Measurements from ENCODE around the gene ZNF283.

Gene ZNF283

GRCh38 chr19:43782311-43782660 lies 44.8 kb upstream of the ZNF283 start:
- peak overlapping the region; percentile 36 for H3K4me3 ChIP-seq (ENCODE audit: low read depth, low read length)
- TF ChIP-seq CTCF (IDR thresholded peaks at IDR 0.05; ENCODE audit: borderline replicate concordance, insufficient read depth, low read depth, low read length) = no peak

- H3K4me3 ChIP-seq (ENCODE audit: low read depth, low read length) = peak overlapping the region; percentile 36
- TF ChIP-seq CTCF (IDR thresholded peaks at IDR 0.05; ENCODE audit: borderline replicate concordance, insufficient read depth, low read depth, low read length) = no peak
These were observed 44.4 kb upstream of the ZNF283 start for GRCh38 chr19:43782689-43783231.

DNA sequence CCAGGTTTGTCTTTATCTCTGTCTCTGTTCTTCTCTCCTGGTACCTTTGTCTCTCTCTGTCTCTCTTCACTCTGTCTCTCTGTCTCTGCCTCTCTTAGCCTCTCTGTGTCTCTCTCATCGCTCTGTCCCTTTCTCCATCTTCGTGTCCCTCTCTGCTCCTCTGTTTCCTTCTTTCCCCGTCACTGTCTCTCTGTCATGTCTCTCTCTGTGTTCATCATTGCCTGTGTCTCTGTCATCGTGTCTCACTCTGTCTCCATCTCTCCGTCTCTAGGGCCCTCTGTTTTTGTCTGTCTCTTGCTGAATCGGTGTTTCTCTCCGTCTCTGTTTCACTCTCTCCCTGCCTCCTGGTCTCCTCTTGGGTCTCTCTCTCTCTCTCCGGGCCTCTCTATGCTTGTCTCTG lies 43.5 kb upstream of the ZNF283 start:
- no peak for TF ChIP-seq CTCF (IDR thresholded peaks at IDR 0.05; ENCODE audit: borderline replicate concordance, insufficient read depth, low read depth, low read length)
- peak overlapping the region; percentile 27 for H3K4me3 ChIP-seq (ENCODE audit: low read depth, low read length)

DNA sequence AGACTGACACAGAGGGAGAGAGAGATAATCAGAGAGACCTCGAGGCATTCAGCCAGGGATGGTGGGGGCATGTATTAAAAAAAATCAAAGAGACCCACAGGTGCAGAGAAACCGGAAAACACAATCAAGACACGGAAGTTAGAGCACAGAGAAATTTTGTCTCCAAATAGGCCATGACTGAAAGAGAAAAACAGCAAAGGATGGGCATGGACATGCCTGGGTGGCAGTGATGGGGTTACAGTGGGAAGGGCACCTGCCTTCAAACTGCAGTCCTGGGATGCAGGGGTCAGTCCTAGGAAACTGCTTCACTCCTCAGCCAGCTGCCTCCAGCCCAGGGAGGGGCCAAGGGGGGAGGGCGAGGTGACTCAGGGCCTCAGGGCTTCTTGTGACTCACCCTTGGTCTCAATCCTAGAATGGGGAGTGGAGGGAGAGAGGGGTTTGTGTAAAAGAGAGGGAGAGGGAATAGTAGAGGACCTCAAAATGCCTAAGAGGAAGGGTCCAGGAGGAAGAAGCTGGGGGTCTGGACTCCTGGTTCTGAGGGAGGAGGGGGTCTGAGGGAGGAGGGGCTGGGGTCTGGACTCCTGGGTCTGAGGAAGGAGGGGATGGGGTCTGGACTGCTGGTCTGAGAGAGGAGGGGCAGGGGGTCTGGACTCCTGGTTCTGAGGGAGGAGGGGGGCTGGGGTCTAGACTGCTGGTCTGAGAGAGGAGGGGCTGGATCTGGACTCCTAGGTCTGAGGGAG lies 42.7 kb upstream of the ZNF283 start:
- no peak overlapping the region for H3K4me3 ChIP-seq (ENCODE audit: low read depth, low read length)
- TF ChIP-seq CTCF (IDR thresholded peaks at IDR 0.05; ENCODE audit: borderline replicate concordance, insufficient read depth, low read depth, low read length) = no peak

DNA sequence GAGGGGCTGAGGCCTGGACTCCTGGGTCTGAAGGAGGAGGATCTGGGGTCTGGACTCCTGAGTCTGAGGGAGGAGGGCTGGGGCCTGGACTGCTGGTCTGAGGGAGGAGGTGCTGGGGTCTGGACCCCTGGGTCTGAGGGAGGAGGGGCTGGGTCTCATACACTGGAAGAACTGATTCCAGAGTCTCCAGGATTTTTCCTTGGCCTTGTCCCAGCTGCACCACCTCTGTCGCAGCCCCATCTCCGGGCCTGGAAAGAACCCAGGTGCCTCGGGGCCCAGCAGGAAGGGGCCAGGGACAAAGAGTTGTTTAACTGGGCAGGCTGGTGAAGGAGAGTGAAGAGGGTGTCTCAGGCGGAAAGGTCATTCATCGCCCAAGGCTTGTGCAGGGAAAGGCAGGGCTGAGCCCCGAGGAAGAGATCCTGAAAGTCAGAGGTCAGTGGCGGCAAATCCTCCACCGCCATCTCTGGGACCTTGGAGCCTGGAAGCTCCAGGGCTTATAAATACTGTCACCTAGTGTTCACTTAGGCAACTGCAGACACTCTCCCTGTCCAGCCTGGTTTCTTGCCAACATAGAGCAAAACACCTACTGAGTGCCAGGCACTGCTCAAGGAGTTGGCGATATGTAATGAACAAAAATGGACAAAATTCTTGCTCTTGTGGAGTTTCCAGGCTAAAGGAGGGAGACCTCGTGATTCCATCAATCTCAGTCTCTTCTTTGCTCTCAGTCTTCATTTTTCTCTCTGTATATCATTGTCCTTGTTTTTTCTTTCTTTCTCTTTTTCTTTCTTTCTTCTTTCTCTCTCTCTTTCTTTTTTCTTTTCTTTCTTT lies 41.9 kb upstream of the ZNF283 start:
- peak; percentile 99 for TF ChIP-seq CTCF (IDR thresholded peaks at IDR 0.05; ENCODE audit: borderline replicate concordance, insufficient read depth, low read depth, low read length)
- no peak overlapping the region for H3K4me3 ChIP-seq (ENCODE audit: low read depth, low read length)

DNA sequence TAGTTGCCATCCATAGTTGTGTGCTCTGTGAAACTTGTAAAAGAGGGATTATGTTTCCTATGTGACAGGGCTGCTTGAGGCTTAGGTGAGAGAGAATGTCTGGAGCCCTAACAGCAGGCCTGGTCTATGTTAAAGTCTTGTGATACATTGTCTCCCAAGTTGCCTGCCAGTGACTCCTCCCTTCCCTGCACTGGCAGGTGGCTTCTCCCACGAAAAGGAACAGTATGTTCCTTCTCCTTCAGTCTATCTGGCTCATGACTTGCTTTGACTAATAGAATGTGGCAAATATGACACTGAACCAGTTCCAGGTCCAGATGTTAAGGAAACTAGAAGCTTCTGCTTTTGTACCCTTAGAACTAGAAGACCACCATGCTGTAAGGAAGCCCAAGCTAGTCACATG lies 40.5 kb upstream of the ZNF283 start:
- TF ChIP-seq CTCF (IDR thresholded peaks at IDR 0.05; ENCODE audit: borderline replicate concordance, insufficient read depth, low read depth, low read length) = no peak
- no peak overlapping the region for H3K4me3 ChIP-seq (ENCODE audit: low read depth, low read length)

Measured in GM12875 (cell line).